ENCODE results near the gene ARHGDIA. TPM values are rescaled to one million over a fixed set of nuclear protein-coding genes. Genes with fewer than 3 reads are reported as not detected.

The ARHGDIA gene
- total RNA-seq, 1 donor from 2014 or later = 161 TPM

GRCh38 chr17:81888988-81889595 lies 18.0 kb upstream of the ARHGDIA start:
- DNase-seq (ENCODE audit: low read depth) = no peak

- no peak for DNase-seq (ENCODE audit: low read depth)
These were observed 17.2 kb upstream of the ARHGDIA start for GRCh38 chr17:81888105-81888987.

- DNase-seq (ENCODE audit: low read depth) = peak; percentile 99
These were observed 14.9 kb upstream of the ARHGDIA start for GRCh38 chr17:81885869-81886548.

GRCh38 chr17:81885454-81885853 lies 14.3 kb upstream of the ARHGDIA start:
- DNase-seq (ENCODE audit: low read depth) = peak; percentile 95

GRCh38 chr17:81884968-81885367 lies 13.8 kb upstream of the ARHGDIA start:
- DNase-seq (ENCODE audit: low read depth) = no peak

GRCh38 chr17:81884520-81884919 lies 13.4 kb upstream of the ARHGDIA start:
- DNase-seq (ENCODE audit: low read depth) = peak; percentile 96

- DNase-seq (ENCODE audit: low read depth) = no peak
These were observed 8.0 kb upstream of the ARHGDIA start for GRCh38 chr17:81879121-81879520.

GRCh38 chr17:81878294-81878693 lies 7.2 kb upstream of the ARHGDIA start:
- no peak for DNase-seq (ENCODE audit: low read depth)

- DNase-seq (ENCODE audit: low read depth) = no peak
These were observed 6.4 kb upstream of the ARHGDIA start for GRCh38 chr17:81877569-81877968.

GRCh38 chr17:81871387-81872230 lies 472 bp upstream of the ARHGDIA start:
- DNase-seq (ENCODE audit: low read depth) = peak; percentile 92

- DNase-seq (ENCODE audit: low read depth) = peak; percentile 57
These were observed 781 bp downstream of the ARHGDIA start for GRCh38 chr17:81870131-81870980.

- peak; percentile 49 for DNase-seq (ENCODE audit: low read depth)
These were observed 1.7 kb downstream of the ARHGDIA start for GRCh38 chr17:81869221-81870130.

- peak; percentile 82 for DNase-seq (ENCODE audit: low read depth)
These were observed 2.4 kb downstream of the ARHGDIA start for GRCh38 chr17:81868674-81869220.

- no peak for DNase-seq (ENCODE audit: low read depth)
These were observed 3.0 kb downstream of the ARHGDIA start for GRCh38 chr17:81867991-81868673.

GRCh38 chr17:81867170-81867990 lies 3.8 kb downstream of the ARHGDIA start:
- DNase-seq (ENCODE audit: low read depth) = peak; percentile 66

- peak; percentile 40 for DNase-seq (ENCODE audit: low read depth)
These were observed 4.5 kb downstream of the ARHGDIA start for GRCh38 chr17:81866440-81867169.

Measured in myocyte (in vitro differentiated cells).